Activated gamma-delta T cell treated with Interleukin-2 at 50 U/mL for 16 hours (primary cell): ENCODE measurements around the gene CDH6.
"Not testable (repeated sequence)": the region's sequence is repeated elsewhere in the genome, so short reads cannot be mapped to it uniquely, and the experiment has no call there.

ENCODE experiments used
- DNase-seq: peaks from one replicate; pipeline ENCODE4 v3.0.0-alpha.2; 2020

The CDH6 gene

DNA sequence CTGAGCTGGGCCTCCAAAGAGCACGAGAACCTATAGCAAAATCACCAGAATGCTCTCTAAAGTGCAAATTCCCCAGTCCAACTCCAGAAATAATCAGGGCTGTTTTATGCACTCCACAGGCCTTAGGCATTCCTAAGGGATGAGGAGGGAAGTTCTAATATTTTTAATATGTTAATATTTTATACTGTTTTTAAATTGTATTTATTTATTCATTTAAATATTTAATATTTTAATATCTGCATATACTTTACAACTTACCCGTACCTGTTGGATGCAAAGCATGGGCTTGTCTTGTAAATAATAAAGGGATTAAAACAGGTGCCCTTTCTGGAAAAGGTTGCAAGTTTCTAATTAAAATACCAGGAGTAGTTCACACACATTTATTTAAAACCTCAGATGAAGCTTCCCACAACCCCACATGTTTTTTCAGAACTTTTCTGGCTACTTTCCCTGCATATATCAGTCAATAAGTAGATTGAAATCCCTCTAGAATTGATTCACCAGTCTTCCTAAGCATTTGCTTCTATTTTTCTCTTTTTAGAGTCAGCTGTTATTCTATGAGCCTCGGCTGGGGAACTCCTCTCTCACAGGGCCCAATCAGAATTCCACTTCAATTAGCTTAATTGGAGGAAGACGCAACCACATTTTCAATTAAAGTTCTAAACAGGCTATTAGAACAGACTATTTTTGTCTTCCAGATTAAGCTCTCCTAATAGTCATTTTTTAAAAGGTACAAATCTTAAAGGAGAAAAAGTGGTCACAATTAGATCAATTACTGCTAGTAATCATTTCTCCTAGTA is 140.8 kb downstream of the CDH6 start:
- no peak for DNase-seq

DNA sequence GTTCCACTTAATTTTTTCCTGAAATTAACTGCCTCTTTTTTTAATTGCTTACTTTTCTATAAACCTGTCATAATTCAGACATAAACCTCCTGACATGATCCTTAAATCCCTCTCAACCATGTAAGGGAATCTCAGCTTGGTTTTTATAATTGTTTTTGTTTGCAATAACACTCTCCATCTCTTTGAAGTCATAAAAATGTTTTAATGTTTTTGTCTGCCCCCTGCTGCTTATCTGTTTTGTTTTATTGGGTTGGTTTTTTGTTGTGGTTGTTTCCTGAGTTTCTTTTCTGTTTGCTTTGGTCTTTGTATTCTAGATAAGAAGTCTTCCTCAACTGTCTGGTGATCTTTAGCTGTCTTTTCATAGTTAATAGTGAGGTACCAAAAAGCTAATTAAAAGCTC is 142.0 kb downstream of the CDH6 start:
- no peak for DNase-seq

DNA sequence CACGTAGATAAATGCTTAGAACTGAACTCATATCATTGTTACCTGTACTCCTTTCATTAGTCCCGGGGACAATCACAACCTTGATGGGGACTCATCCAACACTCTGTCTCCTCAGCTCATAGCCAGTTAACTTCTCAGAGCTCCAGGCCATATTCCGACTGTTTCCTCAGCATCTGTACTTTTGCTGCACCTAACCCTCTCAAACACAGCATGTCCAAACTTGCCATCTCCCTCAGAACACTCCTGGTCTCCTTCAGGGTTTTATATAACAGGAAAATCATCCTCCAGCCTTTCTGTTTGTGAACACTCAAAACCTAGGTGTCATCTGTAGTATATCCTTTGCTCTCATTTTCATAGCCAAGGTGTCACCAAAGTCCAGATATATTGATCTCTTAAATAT is 150.5 kb downstream of the CDH6 start:
- DNase-seq, result no peak

DNA sequence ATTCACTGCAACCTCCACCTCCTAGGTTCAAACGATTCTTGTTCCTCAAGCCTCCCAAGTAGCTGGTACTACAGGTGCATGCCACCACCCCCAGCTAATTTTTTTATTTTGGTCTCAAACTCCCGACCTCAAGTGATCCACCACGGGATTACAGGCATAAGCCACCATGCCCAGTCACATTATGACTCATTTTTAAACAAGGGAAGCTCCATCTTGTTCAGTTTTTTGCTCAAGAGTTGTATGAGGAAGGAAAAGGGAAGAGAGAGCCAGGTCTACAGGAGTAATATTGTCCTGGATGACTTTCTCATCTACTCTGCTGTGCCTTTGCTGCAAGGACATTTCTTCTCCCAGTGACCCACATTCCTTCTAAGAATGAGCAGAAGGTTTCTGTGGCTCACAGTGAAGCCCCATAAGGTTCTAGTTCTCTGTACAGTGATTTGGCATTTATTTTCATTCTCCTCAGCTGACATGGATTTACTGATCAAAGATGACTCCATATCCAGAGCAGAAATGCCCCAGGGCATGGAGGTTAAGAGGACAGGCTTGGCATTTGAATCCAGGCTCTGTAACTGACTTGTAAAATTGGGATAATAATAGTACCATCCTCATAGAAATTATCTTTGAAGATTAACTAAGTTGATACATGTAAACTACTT is 153.5 kb downstream of the CDH6 start:
- no peak for DNase-seq

DNA sequence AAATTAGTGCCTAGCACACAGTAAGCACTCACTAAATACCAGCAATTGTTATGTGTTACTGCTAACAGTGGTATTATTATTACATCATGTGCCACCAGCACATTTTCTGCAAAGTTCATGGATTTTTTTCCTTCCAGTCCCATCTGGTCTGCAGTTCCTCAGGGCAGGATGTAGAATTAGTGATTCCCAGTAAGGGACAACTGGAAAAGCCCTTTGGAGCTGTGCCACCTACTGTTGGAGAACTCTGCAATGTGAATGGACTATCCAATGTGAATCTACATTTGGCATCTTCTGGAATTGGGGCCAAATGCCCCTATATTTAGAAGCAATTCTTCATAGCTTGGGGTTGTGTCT is 154.0 kb downstream of the CDH6 start:
- DNase-seq, result no peak

DNA sequence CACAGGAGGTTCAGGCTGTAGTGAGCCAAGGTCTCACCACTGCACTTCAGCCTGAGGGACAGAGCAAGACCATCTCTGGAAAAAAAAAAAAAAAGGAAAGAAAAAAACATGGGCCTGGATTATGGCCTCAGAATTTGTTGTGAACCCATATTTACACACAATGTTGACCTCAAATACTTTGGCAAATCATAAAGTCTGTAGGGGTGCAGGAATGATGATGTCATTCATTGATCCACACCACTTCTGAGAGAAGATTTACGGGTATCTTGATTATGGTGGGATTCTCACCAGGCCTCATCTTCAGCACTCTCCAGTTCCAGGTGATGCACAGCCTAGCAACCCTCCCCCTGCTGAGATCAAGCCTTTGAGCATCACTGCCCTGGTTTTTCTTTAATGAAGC is 156.9 kb downstream of the CDH6 start:
- no peak for DNase-seq

DNA sequence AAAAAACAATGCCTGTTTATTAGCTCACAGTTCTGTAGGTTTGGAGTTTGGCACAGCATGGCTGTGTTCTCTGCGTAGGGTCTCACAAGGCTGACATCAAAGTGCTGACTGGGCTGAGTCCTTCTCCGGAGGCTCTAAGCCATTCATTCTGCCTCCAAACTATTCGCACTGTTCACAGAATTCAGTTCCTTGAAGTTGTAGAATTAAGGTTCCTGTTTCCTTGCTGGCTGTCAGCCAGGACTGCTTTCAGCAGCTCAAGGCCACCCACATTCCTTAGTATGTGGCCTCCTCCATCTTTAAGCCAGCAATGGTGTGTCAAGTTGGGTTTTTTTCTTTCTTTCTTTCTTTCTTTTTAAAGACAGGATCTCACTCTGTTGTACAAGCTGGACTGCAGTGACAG is 161.9 kb downstream of the CDH6 start:
- DNase-seq, result no peak

DNA sequence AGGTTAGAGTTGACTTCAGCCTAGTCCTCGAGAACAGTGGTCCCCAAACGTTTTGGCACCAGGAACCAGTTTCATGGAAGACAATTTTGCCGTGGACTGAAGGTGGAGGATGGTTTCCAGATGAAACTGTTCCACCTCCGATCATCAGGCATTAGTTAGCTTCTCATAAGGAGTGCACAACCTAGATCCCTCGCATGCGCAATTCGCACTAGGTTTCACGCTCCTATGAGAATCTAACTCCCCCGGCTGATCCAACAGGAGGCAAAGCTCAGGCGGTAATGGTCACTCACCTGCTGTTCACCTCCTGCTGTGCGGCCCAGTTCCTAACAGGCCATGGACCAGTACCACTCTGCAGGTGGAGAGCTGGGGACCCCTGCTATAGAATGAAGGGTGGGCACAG is 163.6 kb downstream of the CDH6 start:
- DNase-seq, result no peak

DNA sequence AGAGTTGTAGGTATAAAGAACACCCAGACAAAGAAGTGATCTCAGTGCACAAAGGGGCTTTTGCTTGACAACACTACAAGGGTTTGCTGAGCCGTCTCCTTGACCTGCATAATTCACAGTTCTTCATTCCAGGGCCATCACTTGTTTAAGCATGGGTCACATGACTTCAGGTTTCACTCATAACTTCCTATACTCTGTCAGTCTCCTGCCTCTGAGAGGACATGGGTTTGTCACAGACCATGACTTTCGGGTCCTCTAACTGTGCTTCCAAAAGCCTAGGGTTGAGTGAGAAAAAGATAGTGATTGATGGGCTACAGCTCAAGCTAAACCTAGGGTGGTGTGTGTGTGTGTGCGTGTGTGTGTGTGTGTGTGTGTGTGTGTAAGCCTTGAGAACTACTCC is 166.4 kb downstream of the CDH6 start:
- no peak for DNase-seq

DNA sequence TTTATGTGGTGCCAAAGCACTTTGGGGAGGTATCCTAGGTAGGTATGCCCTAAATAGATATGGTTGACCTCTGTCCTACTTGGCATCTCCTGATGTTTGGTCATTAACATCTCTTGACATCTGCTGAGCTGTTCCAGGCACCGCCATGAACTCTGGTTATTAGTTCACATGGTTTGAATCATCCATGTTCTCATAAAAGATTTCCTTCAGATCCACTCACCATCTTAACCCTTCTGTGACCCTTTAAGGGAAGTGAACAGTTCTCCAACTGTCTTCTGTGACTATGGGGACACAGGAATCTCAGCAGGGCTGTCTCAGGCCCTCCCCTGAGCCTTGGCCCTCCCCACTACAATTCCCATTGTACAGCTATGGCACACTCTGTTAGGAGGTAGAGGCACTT is 167.7 kb downstream of the CDH6 start:
- no peak for DNase-seq

DNA sequence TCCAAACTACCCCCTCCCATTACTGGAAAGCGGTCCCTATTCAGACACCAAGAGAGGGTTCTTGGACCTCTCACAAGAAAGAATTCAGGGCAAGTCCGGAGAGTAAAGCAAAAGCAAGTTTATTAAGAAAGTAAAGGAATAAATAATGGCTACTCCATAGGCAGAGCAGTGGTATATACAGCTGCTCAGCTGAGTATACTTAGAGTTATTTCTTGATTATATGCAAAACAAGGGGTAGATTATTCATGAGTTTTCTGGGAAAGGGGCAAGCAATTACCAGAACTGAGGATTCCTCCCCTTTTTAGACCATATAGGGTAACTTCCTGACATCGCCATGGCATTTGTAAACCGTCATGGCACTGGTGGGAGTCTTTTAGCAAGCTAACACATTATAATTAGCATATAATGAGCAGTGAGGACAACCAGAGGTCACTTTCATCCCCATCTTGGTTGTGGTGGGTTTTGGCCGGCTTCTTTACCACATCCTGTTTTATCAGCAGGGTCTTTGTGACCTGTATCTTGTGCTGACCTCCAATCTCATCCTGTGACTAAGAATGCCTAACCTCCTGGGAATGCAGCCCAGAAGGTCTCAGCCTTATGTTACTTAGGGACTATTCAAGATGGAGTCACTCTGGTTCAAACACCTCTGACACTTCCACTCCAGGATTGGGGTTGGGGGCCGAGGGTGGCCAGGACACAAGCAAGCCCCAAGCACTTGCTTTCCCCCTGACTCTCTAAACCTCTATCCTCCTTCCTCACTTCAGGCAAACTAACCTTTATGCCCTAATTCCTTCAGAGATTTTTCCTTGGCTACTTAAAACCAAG is 168.4 kb downstream of the CDH6 start:
- DNase-seq, result not testable (repeated sequence)

DNA sequence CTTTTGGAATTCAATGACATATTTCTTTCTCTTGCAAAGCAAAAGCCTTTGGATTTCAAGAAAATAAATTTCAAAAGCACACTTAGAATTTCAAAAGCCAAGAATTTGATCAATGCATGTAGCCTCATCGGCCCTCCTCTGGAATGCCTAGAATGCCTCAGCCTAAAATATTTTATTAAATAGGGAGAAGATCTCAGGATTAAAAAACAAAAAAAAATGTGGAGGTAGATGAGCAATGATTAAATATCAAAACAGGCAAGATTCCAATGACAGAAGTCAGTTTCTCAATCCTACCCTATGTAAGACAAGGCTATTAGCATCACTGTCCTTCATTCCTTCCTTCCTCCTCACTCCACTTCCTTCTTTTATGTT is 169.0 kb downstream of the CDH6 start:
- no peak for DNase-seq

DNA sequence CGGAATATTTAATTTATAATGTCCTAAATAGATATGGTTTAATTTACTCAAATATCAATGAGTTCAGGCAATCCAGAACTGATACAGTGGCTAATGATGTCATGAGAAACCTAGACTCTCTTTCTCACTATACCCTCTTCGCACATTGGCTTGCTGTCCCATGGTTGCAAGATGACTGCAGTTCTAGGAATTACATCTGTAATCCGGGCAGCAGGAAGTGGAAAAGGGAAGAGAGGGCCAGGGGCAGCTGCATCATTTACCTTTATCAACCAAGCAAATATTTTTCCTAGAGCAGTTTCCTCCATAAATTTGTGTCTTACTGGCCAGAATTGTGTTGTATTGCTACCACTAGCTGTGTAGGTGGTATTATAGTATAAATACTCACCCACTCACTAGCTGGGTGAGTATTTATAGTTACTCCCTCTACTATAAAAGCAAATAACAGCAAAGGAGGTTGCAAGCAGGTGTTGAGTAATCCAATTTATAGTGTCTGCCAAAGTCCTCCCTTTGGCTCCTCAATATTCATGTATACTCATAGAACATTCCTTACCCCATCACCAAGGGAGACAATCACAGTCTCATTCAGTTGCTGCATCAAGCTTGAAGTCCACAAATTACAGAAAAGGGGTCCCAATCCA is 169.6 kb downstream of the CDH6 start:
- DNase-seq, result no peak

DNA sequence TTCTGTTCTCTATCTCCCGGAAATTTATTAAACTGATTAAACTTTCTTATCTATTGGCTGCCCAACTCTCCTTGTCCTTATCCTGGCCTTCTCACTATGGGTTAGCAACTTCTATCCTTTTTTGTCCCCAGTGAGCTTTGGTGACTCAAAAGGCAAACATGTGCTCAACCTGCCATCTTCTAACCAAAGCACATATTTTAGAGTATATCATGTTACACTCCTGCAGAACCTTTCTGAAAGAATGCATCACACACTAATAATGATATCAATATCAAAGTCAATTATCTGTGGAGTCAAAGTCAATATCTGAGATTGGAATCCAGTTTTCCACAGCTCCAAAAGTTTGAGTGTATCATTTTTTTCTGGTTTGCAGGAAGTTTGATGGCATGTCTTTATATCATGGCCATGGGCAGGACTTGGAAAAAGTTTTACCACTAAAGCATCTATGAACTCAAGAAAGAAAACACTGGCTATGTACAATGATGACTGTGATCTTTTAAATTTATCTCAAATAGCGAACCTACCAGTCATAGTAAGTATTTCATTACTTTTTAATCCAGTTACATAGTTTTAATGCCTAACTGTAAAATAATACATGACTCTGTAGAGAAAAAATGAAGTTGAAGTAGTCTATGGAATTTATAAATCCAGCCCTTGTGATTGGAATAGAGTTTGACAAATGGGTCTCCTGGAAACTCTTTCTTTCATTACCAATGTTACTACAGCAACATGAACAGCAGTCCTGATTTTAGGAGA is 171.6 kb downstream of the CDH6 start:
- DNase-seq, result no peak

DNA sequence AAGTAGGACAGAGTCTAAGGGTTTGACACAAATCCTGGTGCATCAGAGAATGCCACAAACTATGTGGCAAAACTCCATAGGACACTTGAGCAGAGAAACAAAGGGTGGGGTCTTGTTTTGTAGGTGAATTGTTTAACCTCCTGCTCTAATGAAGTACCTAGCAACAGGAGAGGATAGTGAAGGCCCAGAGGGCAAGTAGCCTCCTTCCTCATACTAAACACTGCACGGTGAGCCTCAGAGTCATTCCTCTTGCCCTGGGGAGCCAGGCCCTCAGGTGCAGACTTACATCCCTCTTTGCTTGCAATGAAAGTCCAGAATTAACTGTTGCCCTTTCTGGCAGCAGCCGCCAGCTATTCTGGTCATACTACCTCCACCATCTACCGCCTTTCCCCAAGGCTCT is 172.3 kb downstream of the CDH6 start:
- no peak for DNase-seq

DNA sequence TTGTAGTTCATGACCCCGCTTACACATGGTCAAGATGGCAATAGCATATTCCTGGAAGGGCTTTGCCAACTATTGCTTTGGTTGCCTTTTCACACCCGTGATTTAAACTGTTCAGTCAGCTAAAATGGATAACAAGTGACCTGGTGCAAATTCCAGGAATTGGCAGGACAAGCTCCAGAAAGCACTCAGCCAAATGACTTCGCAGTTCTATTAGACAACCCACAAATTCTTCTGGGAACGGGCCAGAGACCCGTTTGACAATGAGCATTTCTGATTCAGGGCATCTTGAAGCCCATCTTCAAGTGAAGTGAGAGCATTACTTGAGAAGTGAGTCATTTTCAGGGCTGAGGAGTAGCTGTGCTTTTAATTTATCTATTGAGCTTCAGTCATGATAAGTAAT is 173.5 kb downstream of the CDH6 start:
- no peak for DNase-seq

DNA sequence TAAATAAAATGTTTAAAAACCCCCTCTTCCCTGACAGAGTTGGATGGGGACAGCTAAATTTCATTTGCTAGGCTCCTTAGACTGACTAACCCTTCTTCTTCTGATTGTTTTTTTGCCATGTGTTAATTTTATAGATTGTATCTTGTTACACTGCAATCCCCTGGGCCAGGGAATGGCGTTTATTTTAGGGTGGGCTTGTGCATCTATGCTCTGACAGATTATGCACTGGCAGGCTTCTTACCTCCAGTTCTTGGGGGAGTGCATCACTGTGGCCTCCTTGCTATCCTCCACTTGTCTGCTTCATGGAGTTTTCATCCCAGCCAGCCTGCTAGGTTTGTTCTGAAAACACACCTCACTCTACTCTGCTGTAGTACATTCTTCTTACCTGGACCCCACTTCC is 178.6 kb downstream of the CDH6 start:
- DNase-seq, result no peak

DNA sequence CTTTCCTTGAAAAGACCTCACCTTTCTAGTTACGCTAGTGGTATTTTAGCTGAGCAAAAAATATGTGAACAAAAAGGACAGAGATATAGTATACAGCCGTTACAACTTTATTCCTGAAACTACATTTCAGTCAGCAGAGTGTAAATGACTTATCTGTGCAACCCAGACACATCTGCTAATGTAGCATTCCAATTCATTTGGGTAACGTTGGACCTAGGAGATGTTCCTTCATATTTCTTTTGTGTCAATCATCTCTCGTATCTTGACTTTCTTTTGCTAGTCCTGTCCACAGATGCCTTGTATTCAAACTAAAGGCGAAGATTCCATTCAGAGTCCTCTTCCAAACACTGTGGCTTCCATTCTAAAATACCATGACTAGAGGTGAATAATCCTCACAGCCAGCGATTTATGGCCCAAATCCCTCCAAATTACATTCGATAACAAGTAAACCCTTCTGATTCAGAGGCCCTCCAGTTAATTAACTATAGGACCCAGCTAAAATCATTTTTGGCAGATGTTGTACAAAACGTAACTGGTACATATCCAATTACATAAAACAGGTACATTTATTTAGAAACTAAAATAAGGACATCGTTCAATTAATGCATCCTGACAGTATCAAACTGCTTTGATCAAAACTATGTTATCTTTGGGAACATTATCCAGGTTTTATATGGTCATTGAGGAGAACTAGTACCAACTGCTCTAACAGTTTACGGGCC is 182.7 kb downstream of the CDH6 start:
- DNase-seq, result no peak

DNA sequence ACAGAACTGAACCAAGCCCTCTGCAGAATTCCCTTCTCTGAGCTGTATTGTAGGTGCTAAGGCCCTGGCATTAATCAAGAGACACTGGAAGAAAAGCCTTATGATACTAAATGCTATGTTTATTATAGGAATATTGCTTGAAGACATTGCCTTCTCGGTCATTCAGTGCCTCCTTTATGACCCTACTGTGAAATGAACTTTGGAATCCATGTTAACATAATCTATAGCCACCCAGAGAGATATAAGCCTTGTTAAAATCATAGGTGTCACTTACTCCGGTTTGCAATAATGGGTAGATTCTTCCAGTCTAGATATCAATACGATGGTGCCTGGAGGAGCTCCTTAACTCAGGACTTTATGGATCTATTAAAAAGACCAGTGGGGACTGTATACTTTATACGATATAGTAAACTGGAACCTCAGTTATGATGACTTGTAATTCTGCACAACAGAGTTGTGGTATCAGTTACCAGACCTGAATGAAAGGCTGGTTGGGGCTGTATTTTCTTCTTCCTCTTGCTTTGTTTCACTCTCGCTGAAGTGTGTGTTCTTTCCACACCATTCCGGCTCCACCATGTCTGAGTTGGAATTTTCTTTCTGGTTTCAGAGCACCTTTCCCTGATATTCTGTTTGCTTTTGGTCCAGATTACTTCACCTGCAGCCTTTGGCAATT is 183.9 kb downstream of the CDH6 start:
- DNase-seq, result no peak

DNA sequence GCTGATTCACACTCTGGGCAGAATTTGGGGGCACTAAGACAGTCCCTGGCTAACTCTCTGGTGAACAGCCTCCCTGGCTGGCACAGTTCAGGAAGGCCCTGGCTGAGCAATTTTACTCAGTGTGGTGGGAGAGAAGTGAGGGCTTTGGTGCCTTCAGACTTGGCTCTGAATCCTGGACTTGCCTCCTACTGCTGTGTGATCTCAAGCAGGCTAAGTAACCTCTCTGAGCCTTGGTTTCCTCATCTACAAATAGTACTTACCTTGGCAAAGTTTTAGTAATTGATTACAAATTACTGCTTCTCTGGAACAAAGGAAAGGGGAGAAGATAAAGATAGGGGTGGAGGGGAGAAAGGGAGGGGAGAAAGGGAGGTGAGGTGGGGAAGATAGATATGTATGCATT is 184.7 kb downstream of the CDH6 start:
- no peak for DNase-seq
